PFSK-1 (cell line): ENCODE results near the gene SIRT3.

Experiments
- POLR2AphosphoS5 ChIP-seq: IDR thresholded peaks from 2 replicates; pipeline ENCODE4 v1.6.1; 2012; ENCODE audit warnings: low read depth, mild to moderate bottlenecking, control low read depth, low read length, moderate library complexity
- TAF1 ChIP-seq: IDR thresholded peaks from 2 replicates; pipeline ENCODE4 v1.6.1; 2012; ENCODE audit warnings: low read length, control low read depth, borderline replicate concordance; ENCODE audit not compliant: insufficient read depth

DNA sequence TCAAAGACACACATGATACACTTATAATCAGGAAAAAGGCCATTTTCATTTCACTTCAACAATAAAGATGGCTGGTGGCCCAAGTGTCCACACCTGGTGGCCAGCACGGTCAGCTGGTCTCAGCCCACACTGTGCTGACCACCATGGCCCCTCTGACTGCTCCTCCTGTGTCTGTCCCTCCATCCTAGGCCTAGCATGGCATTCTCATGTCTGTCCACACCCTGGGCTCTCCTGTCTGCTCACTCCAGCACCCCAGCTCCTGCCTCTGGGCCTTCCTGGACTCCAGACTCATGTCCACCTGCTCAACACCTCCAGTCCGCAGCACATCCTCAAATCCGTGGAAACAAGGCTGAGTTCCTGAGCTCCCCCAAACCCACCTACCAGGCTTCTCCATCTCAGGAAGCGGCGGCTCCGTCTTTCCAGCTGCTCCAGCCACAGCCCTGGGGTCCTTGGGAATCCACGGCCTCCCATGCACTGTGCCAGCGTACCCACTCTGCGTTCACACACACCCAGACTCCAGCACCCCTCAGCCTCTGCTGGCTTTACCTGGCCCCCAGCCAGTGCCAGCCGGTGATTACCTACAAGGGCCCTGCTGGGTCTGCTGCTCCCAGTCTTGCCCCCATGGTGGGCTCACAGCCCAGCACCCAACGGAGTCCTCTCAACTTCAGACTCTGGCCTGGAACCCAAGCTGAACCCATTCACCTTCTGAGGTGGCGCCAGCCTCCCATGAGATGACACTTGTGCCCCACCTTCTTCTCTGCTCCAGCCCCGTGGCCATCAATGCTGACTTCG lies 13.9 kb downstream of the SIRT3 start:
- TF ChIP-seq TAF1 = no peak
- TF ChIP-seq POLR2AphosphoS5 = no peak
